Measurements from ENCODE around the gene S100PBP.

Gene S100PBP

GRCh38 chr1:32900956-32901822 lies 83.7 kb downstream of the S100PBP start, which contains the start of gene TMEM54:
Gene TMEM54, minus strand, starts transcription at chr1:32901389. Its CDS starts 151 bp downstream, at chr1:32901238.
- H3K4me2 ChIP-seq (ENCODE audit: low read length), result peak within 1 kb of the TSS; percentile 96

GRCh38 chr1:32901823-32902534 lies 84.5 kb downstream of the S100PBP start:
- no peaks in the 10 kb centered on the region for H3K79me2 ChIP-seq (ENCODE audit: low read length)
- no peaks in the 10 kb centered on the region for H3K36me3 ChIP-seq (replicated peaks; ENCODE audit: low read depth, low read length)
- peak overlapping the region; percentile 82 for H3K9ac ChIP-seq (ENCODE audit: low read length)
- H2AFZ ChIP-seq (ENCODE audit: low read depth, low read length), result peak overlapping the region; percentile 87; the same call in 1 of the 2 replicates
- H3K27ac ChIP-seq (ENCODE audit: low read length), result no peak overlapping the region
- no peaks in the 10 kb centered on the region for H3K27me3 ChIP-seq (ENCODE audit: low read depth, low read length)
- no peak for TF ChIP-seq EZH2phosphoT487 (IDR thresholded peaks at IDR 0.05; ENCODE audit: low read depth)
- no peak for TF ChIP-seq CTCF (IDR thresholded peaks at IDR 0.05; ENCODE audit: low read depth, low read length)
- no peaks in the 10 kb centered on the region for H3K9me3 ChIP-seq (ENCODE audit: insufficient read depth, low read length)
- H3K4me3 ChIP-seq (ENCODE audit: low read length), result peak overlapping the region; percentile 98
- peaks cover 6% of the 10 kb centered on the region for H3K4me1 ChIP-seq (ENCODE audit: low read length)
- peak overlapping the region; percentile 79 for H3K4me2 ChIP-seq (ENCODE audit: low read length)
- H4K20me1 ChIP-seq (ENCODE audit: insufficient read depth, low read length), result no peaks in the 10 kb centered on the region

More at GRCh38 chr1:32900956-32901822, 83.7 kb downstream of the S100PBP start, which contains the start of gene TMEM54:
- Histone ChIP-seq H2AFZ (ENCODE audit: low read depth, low read length) (peak within 1 kb of the TSS; percentile 87), H3K27me3 (ENCODE audit: low read depth, low read length) (no peaks in the 10 kb centered on the region), H3K79me2 (ENCODE audit: low read length) (no peaks in the 10 kb centered on the region), H3K9me3 (ENCODE audit: insufficient read depth, low read length) (no peaks in the 10 kb centered on the region), H3K4me3 (ENCODE audit: low read length) (peak within 1 kb of the TSS; percentile 98), H3K9ac (ENCODE audit: low read length) (peak within 1 kb of the TSS; percentile 82), H3K4me1 (ENCODE audit: low read length) (peaks cover 6% of the 10 kb centered on the region), H3K36me3 (replicated peaks; ENCODE audit: low read depth, low read length) (no peaks in the 10 kb centered on the region), H4K20me1 (ENCODE audit: insufficient read depth, low read length) (no peaks in the 10 kb centered on the region), H3K27ac (ENCODE audit: low read length) (no peak within 1 kb of the TSS)
- TF ChIP-seq CTCF (IDR thresholded peaks at IDR 0.05; ENCODE audit: low read depth, low read length) (no peak), EZH2phosphoT487 (IDR thresholded peaks at IDR 0.05; ENCODE audit: low read depth) (no peak)

- H4K20me1 ChIP-seq (ENCODE audit: insufficient read depth, low read length), result no peaks in the 10 kb centered on the region
- no peak overlapping the region for H3K4me3 ChIP-seq (ENCODE audit: low read length)
- no peak for TF ChIP-seq EZH2phosphoT487 (IDR thresholded peaks at IDR 0.05; ENCODE audit: low read depth)
- no peak for TF ChIP-seq CTCF (IDR thresholded peaks at IDR 0.05; ENCODE audit: low read depth, low read length)
- H3K4me1 ChIP-seq (ENCODE audit: low read length), result peaks cover 6% of the 10 kb centered on the region
- no peak overlapping the region for H3K4me2 ChIP-seq (ENCODE audit: low read length)
- H2AFZ ChIP-seq (ENCODE audit: low read depth, low read length), result no peak overlapping the region
- H3K79me2 ChIP-seq (ENCODE audit: low read length), result no peaks in the 10 kb centered on the region
- no peak overlapping the region for H3K27ac ChIP-seq (ENCODE audit: low read length)
- no peaks in the 10 kb centered on the region for H3K27me3 ChIP-seq (ENCODE audit: low read depth, low read length)
- H3K36me3 ChIP-seq (replicated peaks; ENCODE audit: low read depth, low read length), result no peaks in the 10 kb centered on the region
- no peak overlapping the region for H3K9ac ChIP-seq (ENCODE audit: low read length)
- H3K9me3 ChIP-seq (ENCODE audit: insufficient read depth, low read length), result no peaks in the 10 kb centered on the region
These were observed 85.1 kb downstream of the S100PBP start for GRCh38 chr1:32902535-32902920.

Data from OCI-LY3 (cell line).